Activated CD4-positive, CD25-positive, alpha-beta regulatory T cell treated with anti-CD3 and anti-CD28 coated beads, Interleukin-2, amount 50 U/mL, for 24 hours (primary cell): ENCODE data around the gene TBC1D10A.

ENCODE experiments used
- ATAC-seq, 2 donors: fragments of 150-1000 bp; cut with Tn5 transposase; one replicate each; pipeline ENCODE4 v1.10.0; 2021; ENCODE audit warnings: mild to moderate bottlenecking in 1 of 2, moderate library complexity in 1 of 2

TBC1D10A gene

GRCh38 chr22:30297991-30298701, 28.6 kb downstream of the TBC1D10A start:
- no peak for ATAC-seq

GRCh38 chr22:30297276-30297990, 29.3 kb downstream of the TBC1D10A start:
- ATAC-seq = no peak

- ATAC-seq = no peak
Observed at GRCh38 chr22:30296833-30297232, 29.9 kb downstream of the TBC1D10A start.

- ATAC-seq = no peak
Observed at GRCh38 chr22:30296324-30296723, 30.4 kb downstream of the TBC1D10A start.

GRCh38 chr22:30295576-30295975, 31.2 kb downstream of the TBC1D10A start:
- ATAC-seq = no peak

GRCh38 chr22:30294830-30295229, 31.9 kb downstream of the TBC1D10A start:
- no peak for ATAC-seq

- ATAC-seq = no peak
Observed at GRCh38 chr22:30294066-30294465, 32.7 kb downstream of the TBC1D10A start.

GRCh38 chr22:30293026-30293425, 33.7 kb downstream of the TBC1D10A start:
- no peak for ATAC-seq

GRCh38 chr22:30292069-30292970, 34.4 kb downstream of the TBC1D10A start:
- ATAC-seq = no peak

GRCh38 chr22:30291058-30291892, 35.5 kb downstream of the TBC1D10A start:
- ATAC-seq = no peak

GRCh38 chr22:30290342-30291057, 36.2 kb downstream of the TBC1D10A start:
- no peak for ATAC-seq

- ATAC-seq = peak; percentile 10 to 21
Observed at GRCh38 chr22:30289980-30290313, 36.8 kb downstream of the TBC1D10A start.

- ATAC-seq = peak; percentile 84 to 85
Observed at GRCh38 chr22:30289141-30289979, 37.4 kb downstream of the TBC1D10A start, which contains the start of gene CASTOR1. Gene CASTOR1 (minus strand): TSS chr22:30289505. CDS start chr22:30289497, 8 bp downstream.

GRCh38 chr22:30288419-30289140, 38.2 kb downstream of the TBC1D10A start:
- ATAC-seq = no peak

GRCh38 chr22:30287648-30288418, 38.9 kb downstream of the TBC1D10A start:
- peak; percentile 35 to 40 for ATAC-seq

- ATAC-seq = peak in 1 of 2 donors; percentile 25
Observed at GRCh38 chr22:30286813-30287647, 39.7 kb downstream of the TBC1D10A start.

GRCh38 chr22:30286331-30286730, 40.4 kb downstream of the TBC1D10A start:
- no peak for ATAC-seq

GRCh38 chr22:30285846-30286200, 40.9 kb downstream of the TBC1D10A start:
- ATAC-seq = no peak
